HG03108 (cell line): ENCODE results near the gene MDM2.
"Not testable (repeated sequence)": the region's sequence is repeated elsewhere in the genome, so short reads cannot be mapped to it uniquely, and the experiment has no call there.

ENCODE experiments used
- ATAC-seq: cut with Tn5 transposase; IDR thresholded peaks from one replicate; pipeline ENCODE4 v1.9.1; 2021; ENCODE audit warnings: moderate library complexity; ENCODE audit not compliant: unreplicated experiment

The MDM2 gene

GRCh38 chr12:68785823-68786222, 22.2 kb upstream of the MDM2 start:
- ATAC-seq, result no peak

- ATAC-seq, result no peak
Observed at GRCh38 chr12:68786929-68787328, 21.0 kb upstream of the MDM2 start.

- no peak for ATAC-seq
Observed at GRCh38 chr12:68788554-68789143, 19.3 kb upstream of the MDM2 start.

- ATAC-seq, result no peak
Observed at GRCh38 chr12:68789144-68789878, 18.7 kb upstream of the MDM2 start.

GRCh38 chr12:68790081-68790951, 17.7 kb upstream of the MDM2 start:
- ATAC-seq, result no peak

- no peak for ATAC-seq
Observed at GRCh38 chr12:68790952-68791234, 17.1 kb upstream of the MDM2 start.

GRCh38 chr12:68791897-68792481, 16.0 kb upstream of the MDM2 start:
- ATAC-seq, result no peak

GRCh38 chr12:68792952-68793351, 15.0 kb upstream of the MDM2 start:
- ATAC-seq, result peak; percentile 80

- ATAC-seq, result no peak
Observed at GRCh38 chr12:68793436-68793835, 14.5 kb upstream of the MDM2 start.

GRCh38 chr12:68793975-68794652, 13.9 kb upstream of the MDM2 start:
- ATAC-seq, result no peak

GRCh38 chr12:68794653-68795251, 13.2 kb upstream of the MDM2 start:
- no peak for ATAC-seq

- no peak for ATAC-seq
Observed at GRCh38 chr12:68796399-68796798, 11.6 kb upstream of the MDM2 start.

GRCh38 chr12:68798882-68799234, 9.1 kb upstream of the MDM2 start:
- ATAC-seq, result no peak

GRCh38 chr12:68800294-68800693, 7.7 kb upstream of the MDM2 start:
- no peak for ATAC-seq

GRCh38 chr12:68801124-68801523, 6.9 kb upstream of the MDM2 start:
- not testable (repeated sequence) for ATAC-seq

GRCh38 chr12:68802372-68802745, 5.6 kb upstream of the MDM2 start:
- ATAC-seq, result not testable (repeated sequence)

- ATAC-seq, result not testable (repeated sequence)
Observed at GRCh38 chr12:68802911-68803651, 4.9 kb upstream of the MDM2 start.

- no peak for ATAC-seq
Observed at GRCh38 chr12:68803948-68804656, 3.9 kb upstream of the MDM2 start.
